ENCODE results near the gene SPSB3. TPM values are rescaled to one million over a fixed set of nuclear protein-coding genes. Genes with fewer than 3 reads are reported as not detected.
"Not testable (repeated sequence)": the region's sequence is repeated elsewhere in the genome, so short reads cannot be mapped to it uniquely, and the experiment has no call there.

Gene SPSB3
- total RNA-seq, 2 experiments from 2014 or later, result 46.4 to 47.7 TPM

DNA sequence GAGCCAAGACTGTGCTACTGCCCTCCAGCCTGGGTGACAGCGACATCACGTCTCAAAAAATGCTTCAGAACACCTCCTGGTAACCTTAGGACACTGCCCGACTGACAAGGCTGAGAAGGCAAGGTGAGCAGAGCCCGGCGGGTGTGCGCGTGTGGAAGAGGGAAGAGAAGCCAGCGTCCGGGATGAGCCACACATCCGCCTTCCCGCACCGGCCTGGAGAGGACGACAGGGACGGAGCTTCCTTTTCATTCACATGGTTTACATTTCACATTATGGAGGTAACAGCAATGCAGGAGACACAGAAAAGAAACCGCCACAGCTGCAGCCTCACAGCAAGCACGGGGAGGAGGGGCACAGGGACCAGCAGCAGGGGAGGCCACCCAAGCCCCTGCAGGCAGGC lies 27.7 kb upstream of the SPSB3 start:
- Mint-ChIP-seq H3K4me1 (peaks cover 2% of the 10 kb centered on the region), H3K9me3 (no peaks in the 10 kb centered on the region), H3K36me3 (ENCODE audit: low read depth) (peaks cover 20% of the 10 kb centered on the region), H3K27ac (no peak overlapping the region), H3K27me3 (no peaks in the 10 kb centered on the region), H3K4me3 (no peak overlapping the region)
- no peak for DNase-seq
- CTCF ChIA-PET, result no interaction called here
- POLR2A ChIA-PET, result no interaction called here

DNA sequence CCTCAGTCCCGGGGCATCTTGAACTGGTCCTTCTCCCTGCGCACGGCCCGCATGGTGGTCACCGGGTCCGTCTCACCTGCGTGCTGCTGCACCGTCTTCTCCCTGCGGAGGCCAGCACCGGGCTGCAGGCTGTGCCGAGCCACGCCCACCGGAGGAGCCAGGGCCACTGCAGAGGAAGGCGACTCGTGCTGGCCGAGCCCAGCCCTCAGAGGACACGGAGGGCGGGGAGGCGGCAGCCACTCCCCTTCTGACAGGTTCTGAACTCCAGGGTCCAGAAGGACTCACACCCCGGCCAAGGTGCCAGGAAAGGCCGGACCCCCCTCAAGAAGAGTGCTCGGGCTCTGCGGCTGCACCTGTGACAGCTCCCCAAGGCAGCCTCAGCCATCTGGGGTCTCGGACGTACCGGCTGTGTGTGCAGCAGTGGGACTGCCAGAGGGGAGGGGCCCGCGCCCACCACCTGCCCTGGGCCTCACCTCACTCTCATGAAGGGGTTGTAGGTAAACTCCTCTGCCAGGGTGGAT lies 27.0 kb upstream of the SPSB3 start:
- Mint-ChIP-seq H3K27ac (no peak overlapping the region), H3K27me3 (no peaks in the 10 kb centered on the region), H3K9me3 (no peaks in the 10 kb centered on the region), H3K4me3 (no peak overlapping the region), H3K4me1 (peaks cover 2% of the 10 kb centered on the region), H3K36me3 (ENCODE audit: low read depth) (peaks cover 17% of the 10 kb centered on the region)
- ChIA-PET POLR2A (interaction anchor here (0.8 kb wide), 1 partner anchor 27 kb away, joined by 3 read pairs; the partner anchor contains the start of genes NUBP2 and SPSB3), CTCF (no interaction called here)
- DNase-seq, result no peak

DNA sequence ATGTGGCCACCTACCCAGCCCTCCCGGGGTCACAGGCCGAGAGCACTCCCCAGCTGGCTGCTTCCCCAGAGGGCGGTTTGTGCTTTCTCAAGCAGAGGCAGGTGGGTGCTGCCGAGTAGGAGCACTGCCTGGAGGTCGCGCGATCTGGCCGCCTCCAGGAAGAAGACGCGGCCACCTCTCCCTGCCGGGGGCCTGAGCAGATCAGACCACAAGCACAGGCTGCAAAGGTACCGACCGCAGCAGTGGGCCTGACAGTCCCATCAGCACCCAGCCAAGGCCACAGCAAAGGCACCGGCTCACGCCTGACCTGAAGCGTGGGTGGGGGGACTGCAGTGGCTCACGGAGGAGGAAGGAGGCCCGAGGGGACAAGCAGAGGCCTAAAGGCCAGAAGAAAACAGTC lies 26.3 kb upstream of the SPSB3 start:
- DNase-seq, result no peak
- H3K27ac Mint-ChIP-seq, result no peak overlapping the region
- H3K36me3 Mint-ChIP-seq (ENCODE audit: low read depth), result peaks cover 15% of the 10 kb centered on the region
- no peak overlapping the region for H3K4me3 Mint-ChIP-seq
- H3K9me3 Mint-ChIP-seq, result no peaks in the 10 kb centered on the region
- POLR2A ChIA-PET, result no interaction called here
- peaks cover 2% of the 10 kb centered on the region for H3K4me1 Mint-ChIP-seq
- CTCF ChIA-PET, result no interaction called here
- no peaks in the 10 kb centered on the region for H3K27me3 Mint-ChIP-seq

DNA sequence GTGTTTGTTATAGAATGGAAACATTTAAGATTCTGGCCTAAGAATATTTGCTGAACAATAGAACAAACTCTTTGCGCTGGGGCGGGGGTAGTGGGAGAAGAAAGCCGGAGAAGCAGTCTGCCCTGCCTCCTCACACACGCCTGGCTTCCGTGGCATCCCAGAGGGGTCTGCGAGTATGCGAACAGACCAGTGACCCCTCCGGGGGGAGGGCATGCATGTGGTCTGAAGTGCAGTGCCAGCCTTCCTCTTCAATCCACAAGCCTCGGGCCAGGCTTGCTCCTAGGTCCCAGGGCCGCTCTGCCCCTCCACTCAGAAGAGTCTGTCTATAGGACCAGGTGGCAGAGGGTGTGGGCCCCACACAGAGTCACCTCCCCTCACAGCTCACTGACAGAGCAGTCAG lies 25.3 kb upstream of the SPSB3 start:
- peaks cover 8% of the 10 kb centered on the region for H3K36me3 Mint-ChIP-seq (ENCODE audit: low read depth)
- no peak overlapping the region for H3K27ac Mint-ChIP-seq
- ChIA-PET CTCF (no interaction called here), POLR2A (no interaction called here)
- H3K27me3 Mint-ChIP-seq, result no peaks in the 10 kb centered on the region
- DNase-seq, result no peak
- H3K4me3 Mint-ChIP-seq, result no peak overlapping the region
- no peaks in the 10 kb centered on the region for H3K4me1 Mint-ChIP-seq
- H3K9me3 Mint-ChIP-seq, result no peaks in the 10 kb centered on the region

DNA sequence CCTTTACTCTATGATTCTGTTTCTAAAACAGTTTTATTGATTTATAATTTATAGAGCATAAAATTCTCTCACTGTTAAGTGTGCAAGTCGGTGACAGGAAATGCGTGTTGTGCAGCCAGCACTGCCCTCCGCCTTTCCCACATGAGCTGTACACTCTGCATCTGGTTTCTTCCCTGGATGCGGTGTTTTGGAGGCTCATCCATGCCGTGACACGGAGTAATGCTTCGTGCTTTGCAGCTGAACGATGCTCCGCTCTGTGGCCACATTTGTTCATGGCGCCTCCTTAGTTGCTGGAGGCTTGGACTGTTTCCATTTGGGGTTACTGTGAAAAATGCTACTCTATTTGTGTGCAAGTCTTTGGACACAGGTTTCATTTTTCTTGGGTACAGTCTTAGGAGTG lies 18.3 kb upstream of the SPSB3 start:
- H3K9me3 Mint-ChIP-seq, result peaks cover 17% of the 10 kb centered on the region
- DNase-seq, result no peak
- H3K27me3 Mint-ChIP-seq, result no peaks in the 10 kb centered on the region
- ChIA-PET POLR2A (no interaction called here), CTCF (no interaction called here)
- H3K27ac Mint-ChIP-seq, result no peak overlapping the region
- H3K4me3 Mint-ChIP-seq, result no peak overlapping the region
- H3K4me1 Mint-ChIP-seq, result no peaks in the 10 kb centered on the region
- peaks cover 6% of the 10 kb centered on the region for H3K36me3 Mint-ChIP-seq (ENCODE audit: low read depth)

DNA sequence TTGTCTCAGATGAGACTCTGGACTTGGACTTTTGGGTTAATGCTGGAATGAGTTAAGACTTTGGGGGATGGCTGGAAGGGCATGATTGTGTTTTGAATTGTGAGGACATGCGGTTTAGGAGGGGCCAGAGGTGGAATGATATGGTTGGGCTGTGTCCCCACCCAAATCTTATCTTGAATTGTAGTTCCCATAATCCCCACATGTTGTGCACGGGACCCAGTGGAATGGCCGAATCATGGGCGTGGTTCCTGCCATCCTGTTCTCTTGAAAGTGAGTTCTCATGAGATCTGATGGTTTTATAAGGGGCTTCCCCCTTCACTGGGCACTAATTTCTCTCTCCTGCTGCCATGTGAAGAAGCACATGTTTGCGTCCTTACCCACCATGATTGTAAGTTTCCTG lies 16.9 kb upstream of the SPSB3 start:
- H3K27me3 Mint-ChIP-seq; CTCF ChIA-PET; H3K4me1 Mint-ChIP-seq; H3K27ac Mint-ChIP-seq; DNase-seq; POLR2A ChIA-PET; H3K4me3 Mint-ChIP-seq; H3K36me3 Mint-ChIP-seq (ENCODE audit: low read depth): not testable (repeated sequence)
- peaks cover 17% of the 10 kb centered on the region for H3K9me3 Mint-ChIP-seq

DNA sequence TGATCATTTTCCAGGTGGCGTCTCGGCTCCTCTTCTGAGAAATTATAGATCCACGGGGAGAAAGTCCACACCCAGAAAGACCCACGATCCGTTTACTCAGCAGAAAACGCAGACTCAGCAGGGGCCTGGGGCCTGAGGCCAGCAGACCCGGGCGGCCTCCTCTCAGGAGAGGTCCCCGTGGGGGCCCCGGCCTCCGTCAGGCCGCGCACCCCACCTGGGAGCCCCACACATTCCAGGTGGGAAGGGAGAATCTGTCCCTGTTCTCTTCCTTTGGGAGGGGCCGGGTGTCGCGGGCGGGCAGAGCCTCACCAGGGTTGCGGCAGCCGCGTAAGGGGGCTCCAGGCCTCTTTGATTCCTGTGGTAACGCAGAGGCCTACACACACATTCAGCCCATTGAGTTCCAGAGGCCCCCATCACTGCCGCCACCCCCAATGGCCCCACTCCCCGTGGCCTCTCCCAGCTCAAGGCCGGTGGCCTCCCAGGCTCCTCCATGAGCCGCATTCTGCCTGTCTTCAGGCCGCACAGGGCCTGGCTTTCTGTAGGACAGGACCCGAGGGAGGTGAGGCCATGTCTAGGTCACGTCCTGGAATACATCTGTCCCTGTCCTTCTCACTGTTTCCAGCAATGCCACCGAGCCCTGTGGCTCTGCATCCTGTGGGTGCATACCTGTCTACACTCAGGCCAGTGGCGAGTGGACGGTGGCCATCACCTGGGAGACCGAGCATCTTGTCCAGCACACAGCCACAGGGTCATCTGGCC lies 12.7 kb upstream of the SPSB3 start:
- Mint-ChIP-seq H3K27ac (no peak overlapping the region), H3K9me3 (peaks cover 14% of the 10 kb centered on the region), H3K4me1 (no peaks in the 10 kb centered on the region)

DNA sequence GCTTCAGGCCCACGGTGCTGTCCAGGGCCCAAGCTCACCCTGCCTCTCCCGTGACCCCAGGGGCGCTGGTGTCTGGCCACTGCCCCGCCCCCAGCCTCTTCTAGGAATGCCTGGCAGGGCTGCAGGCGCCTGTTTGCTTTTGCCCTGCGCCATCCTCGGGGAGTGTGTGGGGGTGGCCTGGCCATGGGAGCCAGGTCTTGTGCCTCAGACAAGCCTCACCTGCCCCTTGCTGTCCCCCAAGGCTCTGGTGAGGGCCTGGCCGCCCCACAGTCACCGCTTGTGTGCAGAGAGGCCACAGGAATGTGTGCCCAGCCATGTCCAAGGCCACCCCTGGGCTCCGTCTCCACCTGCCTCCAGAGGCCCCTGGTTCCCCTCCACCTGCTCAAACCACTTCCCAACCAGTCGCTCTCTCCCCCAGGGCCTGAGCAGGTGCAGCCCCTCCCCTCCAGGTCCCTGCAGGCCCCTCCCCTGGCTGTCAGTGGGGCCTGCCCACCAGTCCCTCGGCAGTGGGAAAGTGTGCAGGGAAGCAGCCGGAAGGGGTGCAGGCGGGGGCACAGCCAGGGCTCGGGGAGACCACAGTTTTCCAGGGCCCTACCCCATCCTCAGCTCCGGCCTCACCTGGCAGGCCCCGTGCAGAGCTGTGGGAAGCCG lies 12.0 kb upstream of the SPSB3 start:
- ChIA-PET POLR2A (interaction anchor here (0.6 kb wide), 1 partner anchor 21 kb away, joined by 3 read pairs; no protein-coding TSS in a partner anchor), CTCF (interaction anchor here (0.6 kb wide), 1 partner anchor 33 kb away, joined by 3 read pairs; no protein-coding TSS in a partner anchor)
- no peak overlapping the region for H3K27ac Mint-ChIP-seq

More for the DNA sequence above, 12.7 kb upstream of the SPSB3 start:
- CTCF ChIA-PET, result no interaction called here
- H3K36me3 Mint-ChIP-seq (ENCODE audit: low read depth), result peaks cover 6% of the 10 kb centered on the region
- DNase-seq, result no peak
- no peak overlapping the region for H3K4me3 Mint-ChIP-seq
- no peaks in the 10 kb centered on the region for H3K27me3 Mint-ChIP-seq
- POLR2A ChIA-PET, result interaction anchor here (0.6 kb wide), 1 partner anchor 21 kb away, joined by 3 read pairs; no protein-coding TSS in a partner anchor

DNA sequence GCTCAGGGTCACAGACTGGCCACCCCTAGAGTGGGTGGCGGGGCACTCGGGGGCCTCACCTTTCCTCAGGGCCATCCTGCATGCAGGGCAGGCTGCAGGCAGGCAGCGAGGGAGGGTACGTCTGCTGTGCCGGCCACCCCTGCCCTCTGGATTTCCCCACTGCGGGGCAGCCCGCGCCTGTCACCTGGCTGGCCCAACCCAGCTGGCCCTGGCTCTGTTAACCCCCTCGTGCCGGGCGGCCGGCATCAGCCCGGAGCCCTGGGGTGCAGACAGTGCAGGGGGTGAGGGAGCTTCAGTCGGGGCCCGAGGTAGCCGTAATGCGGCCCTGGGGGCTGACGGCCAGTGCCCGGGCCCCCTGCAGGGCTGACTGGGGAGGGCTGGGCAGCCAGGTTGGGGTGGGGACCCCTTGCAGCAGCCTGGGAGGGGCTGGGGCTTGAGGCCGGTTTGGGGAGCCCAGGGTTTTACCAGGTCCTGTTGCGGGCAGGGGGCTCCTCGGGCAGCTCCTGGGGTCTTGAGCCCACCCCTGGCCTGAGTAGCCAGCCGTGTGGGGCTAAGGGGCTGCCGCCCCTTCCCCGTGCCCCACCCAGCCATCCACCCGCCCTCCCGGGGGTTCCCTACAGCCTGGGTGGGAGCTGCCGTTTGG lies 11.3 kb upstream of the SPSB3 start, which contains the start of gene IGFALS:
TSS of gene IGFALS (minus strand) at position 128 of the 643 bp plus-strand sequence. CDS start at position 75, 53 bp downstream.
- Mint-ChIP-seq H3K4me3 (no peak within 1 kb of the TSS), H3K4me1 (peaks cover 1% of the 10 kb centered on the region), H3K27ac (no peak within 1 kb of the TSS), H3K27me3 (no peaks in the 10 kb centered on the region), H3K9me3 (peaks cover 2% of the 10 kb centered on the region), H3K36me3 (ENCODE audit: low read depth) (peaks cover 4% of the 10 kb centered on the region)
- ChIA-PET CTCF (interaction anchor here (0.6 kb wide), 1 partner anchor 34 kb away, joined by 3 read pairs; no protein-coding TSS in a partner anchor), POLR2A (interaction anchor here (1.1 to 1.4 kb wide), 2 partner anchors 11 to 33 kb away, joined by 3 to 5 read pairs; partner anchors contain the start of genes FAHD1, NUBP2 and SPSB3)
- DNase-seq, result no peak

More for the DNA sequence above, 12.0 kb upstream of the SPSB3 start:
- Mint-ChIP-seq H3K4me1 (no peaks in the 10 kb centered on the region), H3K36me3 (ENCODE audit: low read depth) (peaks cover 4% of the 10 kb centered on the region), H3K9me3 (peaks cover 9% of the 10 kb centered on the region), H3K4me3 (no peak overlapping the region), H3K27me3 (no peaks in the 10 kb centered on the region)
- no peak for DNase-seq

DNA sequence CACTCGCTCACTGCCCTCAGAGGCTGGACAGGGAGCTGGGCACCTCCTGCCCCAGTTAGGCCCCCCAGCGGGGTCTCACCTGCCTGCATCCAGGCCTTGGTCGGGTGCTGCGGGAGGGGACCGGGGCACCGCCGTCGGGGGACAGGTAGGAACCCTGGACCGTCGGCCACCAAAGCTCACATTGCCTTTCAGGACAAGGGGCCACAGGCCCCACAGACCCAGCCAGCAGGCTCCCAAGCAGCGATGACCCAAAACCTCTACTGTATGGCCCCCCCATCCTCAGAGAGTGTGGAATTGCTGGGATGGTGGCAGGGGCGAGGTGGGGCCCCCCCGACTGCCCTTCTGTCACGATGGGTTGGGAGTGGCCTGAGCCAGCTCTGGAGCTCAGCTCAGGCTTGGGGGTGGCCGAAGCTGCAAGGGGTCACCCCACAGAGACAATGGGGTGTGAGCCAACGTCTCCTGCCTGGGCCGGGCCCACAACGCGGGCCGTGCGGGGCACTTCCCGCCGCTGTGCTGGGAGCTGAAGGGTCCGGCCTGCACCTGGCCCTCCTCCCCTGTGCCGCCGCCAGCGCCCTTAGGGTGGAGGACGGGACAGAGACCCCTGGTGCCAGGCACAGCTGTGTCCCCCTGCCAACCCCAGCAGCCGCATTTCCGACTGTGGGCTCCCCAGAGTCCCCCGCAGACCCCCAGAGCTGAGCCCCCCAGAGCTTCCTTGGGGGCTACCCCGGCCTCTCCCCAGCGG lies 10.6 kb upstream of the SPSB3 start:
- H3K36me3 Mint-ChIP-seq (ENCODE audit: low read depth), result peaks cover 4% of the 10 kb centered on the region
- H3K27me3 Mint-ChIP-seq, result no peaks in the 10 kb centered on the region
- H3K27ac Mint-ChIP-seq, result no peak overlapping the region

DNA sequence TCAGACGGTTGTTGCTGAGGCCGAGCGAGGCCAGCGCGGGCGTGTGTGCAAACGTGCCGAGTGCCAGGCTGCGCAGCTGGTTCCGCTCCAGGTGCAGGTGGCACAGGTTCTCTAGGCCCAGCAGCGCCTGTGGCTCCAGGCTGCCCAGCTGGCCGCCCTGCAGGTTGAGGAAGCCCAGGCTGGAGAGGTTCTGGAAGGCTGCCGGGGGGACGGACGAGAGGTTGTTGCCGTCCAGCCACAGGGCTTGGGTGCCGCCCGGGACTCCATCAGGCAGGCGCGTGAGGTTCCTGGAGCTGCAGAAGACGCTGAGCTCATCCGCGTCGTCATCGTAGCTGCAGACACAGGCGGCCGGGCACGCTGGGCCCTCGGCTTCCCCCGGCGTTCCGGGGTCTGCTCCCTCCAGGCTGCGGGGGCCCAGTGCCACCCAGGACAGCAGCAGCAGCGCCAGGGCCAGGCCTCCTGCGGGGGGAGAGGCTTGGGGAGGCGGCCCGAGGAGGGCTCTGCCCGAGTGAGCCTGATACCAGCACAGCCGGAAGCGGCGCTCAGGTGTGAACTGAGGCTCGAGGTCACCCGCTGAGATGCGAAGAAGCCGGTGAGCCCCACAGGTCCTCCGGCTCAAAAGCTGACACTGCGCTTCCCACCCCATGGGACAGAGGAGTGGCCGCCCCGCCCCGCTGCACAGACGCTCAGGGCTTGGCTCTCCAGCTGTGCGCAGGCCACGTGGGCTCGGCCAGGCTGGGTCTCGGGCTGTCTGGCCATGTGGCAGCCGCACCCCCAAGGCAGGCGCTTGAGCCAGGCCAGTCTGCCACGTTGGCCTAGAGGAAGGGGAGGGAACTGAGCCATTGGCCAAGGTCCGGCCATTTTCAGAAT lies 9.8 kb upstream of the SPSB3 start:
- Mint-ChIP-seq H3K4me3 (no peak overlapping the region), H3K36me3 (ENCODE audit: low read depth) (peaks cover 4% of the 10 kb centered on the region), H3K27ac (no peak overlapping the region), H3K9me3 (peaks cover under 1% of the 10 kb centered on the region), H3K27me3 (no peaks in the 10 kb centered on the region), H3K4me1 (peaks cover 1% of the 10 kb centered on the region)
- POLR2A ChIA-PET, result interaction anchor here (1.1 to 1.7 kb wide), 3 partner anchors 10 to 35 kb away, joined by 3 to 5 read pairs (median 5); partner anchors contain the start of genes FAHD1, NUBP2 and SPSB3
- CTCF ChIA-PET, result no interaction called here
- no peak for DNase-seq

More for the DNA sequence above, 10.6 kb upstream of the SPSB3 start:
- no peak for DNase-seq
- ChIA-PET CTCF (no interaction called here), POLR2A (interaction anchor here (1.1 to 1.4 kb wide), 2 partner anchors 10 to 34 kb away, joined by 3 to 5 read pairs; partner anchors contain the start of genes FAHD1, NUBP2 and SPSB3)
- Mint-ChIP-seq H3K9me3 (peaks cover 2% of the 10 kb centered on the region), H3K4me3 (no peak overlapping the region), H3K4me1 (peaks cover 1% of the 10 kb centered on the region)

Data from activated CD4-positive, alpha-beta memory T cell treated with anti-CD3 and anti-CD28 coated beads, Interleukin-2, amount 10 ng/mL, durations not matched to agents 7 days and 5 days (primary cell).